GM21576 (cell line): Measurements from ENCODE around the gene TEAD3.

Source experiments
- ATAC-seq: cut with Tn5 transposase; IDR thresholded peaks from one replicate; pipeline ENCODE4 v1.9.1; 2021; ENCODE audit warnings: mild to moderate bottlenecking, moderate library complexity; ENCODE audit not compliant: unreplicated experiment

The TEAD3 gene

GRCh38 chr6:35427435-35427834 is 69.4 kb downstream of the TEAD3 start:
- ATAC-seq: no peak

GRCh38 chr6:35426074-35426473 is 70.8 kb downstream of the TEAD3 start:
- ATAC-seq: no peak

- ATAC-seq: no peak
Measured at GRCh38 chr6:35425284-35425683, 71.6 kb downstream of the TEAD3 start.
